H1 (cell line): ENCODE data around the gene RWDD4. TPM values are rescaled to one million over a fixed set of nuclear protein-coding genes. Genes with fewer than 3 reads are reported as not detected.

Experiments
- CTCF ChIA-PET: fragments of 300-600 bp; sonication (Branson Sonifier 250); formaldehyde crosslinking; loops from one replicate; lab custom pipeline; 2021; ENCODE audit not compliant: partially characterized antibody; lab: Charles Lee
- POLR2A ChIA-PET: fragments of 300-600 bp; sonication (Branson Sonifier 250); formaldehyde crosslinking; loops from one replicate; lab custom pipeline; 2021; ENCODE audit warnings: inconsistent platforms; ENCODE audit not compliant: partially characterized antibody; lab: Charles Lee
- DNase-seq, 2 experiments: peaks; one replicate each; pipeline versions ENCODE4 v3.0.0 to v3.0.0-alpha.2; 2010 to 2022; ENCODE audit warnings: low spot score in 2 of 2, low read depth in 1 of 2, mixed read lengths in 1 of 2
- FAIRE-seq: peaks from 2 replicates; lab custom pipeline; 2011; peaks lifted over from hg19 to GRCh38; lab: Jason Lieb, UNC
- H2AFZ ChIP-seq: 2 replicates; pipeline ENCODE4 v1.8.1; 2012; ENCODE audit warnings: low read length, inconsistent platforms
- H2AK5ac ChIP-seq: 2 replicates; pipeline ENCODE4 v1.6.1; 2013; ENCODE audit warnings: low read depth, low read length
- H2BK120ac ChIP-seq: replicated peaks from 2 replicates; pipeline ENCODE3; 2013; ENCODE audit warnings: low read depth, low read length, inconsistent platforms
- H2BK12ac ChIP-seq: 2 replicates; pipeline ENCODE4 v1.6.1; 2013; ENCODE audit warnings: low read depth, low read length
- H2BK15ac ChIP-seq: 2 replicates; pipeline ENCODE4 v1.6.1; 2013; ENCODE audit warnings: low read length
- H2BK20ac ChIP-seq: 2 replicates; pipeline ENCODE4 v1.6.1; 2013; ENCODE audit warnings: low read length
- H2BK5ac ChIP-seq: 2 replicates; pipeline ENCODE4 v1.6.1; 2013; ENCODE audit warnings: low read depth, low read length
- H3K14ac ChIP-seq: 2 replicates; pipeline ENCODE4 v1.6.1; 2013; ENCODE audit warnings: inconsistent platforms; ENCODE audit not compliant: insufficient read length
- H3K18ac ChIP-seq: 2 replicates; pipeline ENCODE4 v1.6.1; 2013; ENCODE audit warnings: low read length; ENCODE audit errors: extremely low read depth
- H3K23ac ChIP-seq: 2 replicates; pipeline ENCODE4 v1.6.1; 2013; ENCODE audit warnings: inconsistent platforms; ENCODE audit not compliant: insufficient read length
- H3K23me2 ChIP-seq: 2 replicates; pipeline ENCODE4 v1.6.1; 2013; ENCODE audit warnings: low read depth, low read length
- H3K27ac ChIP-seq: 2 replicates; pipeline ENCODE4 v1.6.1; 2011; ENCODE audit warnings: low read depth, low read length, inconsistent platforms
- H3K27me3 ChIP-seq, 4 experiments: replicated peaks in 1 of 4; 1 replicate in 1 of 4; 2 replicates in 3 of 4; pipeline versions ENCODE4 v1.6.1 to v1.8.1; 2011 to 2013; ENCODE audit warnings: low read length in 3 of 4, mild to moderate bottlenecking in 3 of 4, inconsistent platforms in 2 of 4, mixed read lengths in 2 of 4, moderate library complexity in 1 of 4; ENCODE audit not compliant: control insufficient read depth in 3 of 4, insufficient read depth in 3 of 4; ENCODE audit errors: extremely low read depth in 1 of 4
- H3K36me3 ChIP-seq, 4 experiments: 2 replicates each; pipeline versions ENCODE4 v1.6.1 to v1.8.1; 2011 to 2013; ENCODE audit warnings: mild to moderate bottlenecking in 4 of 4, low read length in 3 of 4, moderate library complexity in 2 of 4, control low read depth in 1 of 4, inconsistent platforms in 1 of 4; ENCODE audit not compliant: insufficient read depth in 4 of 4, control insufficient read depth in 2 of 4
- H3K4ac ChIP-seq: replicated peaks from 2 replicates; pipeline ENCODE3; 2013; ENCODE audit warnings: low read length, low read depth, mixed read lengths, inconsistent platforms; ENCODE audit not compliant: insufficient read length
- H3K4me1 ChIP-seq, 4 experiments: replicated peaks in 1 of 4; 1 replicate in 1 of 4; 2 replicates in 3 of 4; pipeline versions ENCODE4 v1.6.1 to v1.8.1; 2011 to 2013; ENCODE audit warnings: low read length in 3 of 4, inconsistent platforms in 2 of 4, mixed read lengths in 1 of 4; ENCODE audit not compliant: insufficient read depth in 4 of 4, control insufficient read depth in 3 of 4
- H3K4me2 ChIP-seq, 2 experiments: 2 replicates each; pipeline versions ENCODE4 v1.6.1 to v1.8.1; 2011 to 2013; ENCODE audit warnings: low read depth in 2 of 2, low read length in 2 of 2, control low read depth in 1 of 2, inconsistent platforms in 1 of 2, mild to moderate bottlenecking in 1 of 2; ENCODE audit not compliant: insufficient read depth in 1 of 2
- H3K4me3 ChIP-seq, 4 experiments: fragments of 200-600, 300-600 bp in 1 of 4; sonication (generic), shearing (Covaris generic), sonication (Bioruptor Twin) in 1 of 4; 2 replicates each; pipeline versions ENCODE4 v1.5.1 to v1.8.1; 2011 to 2016; ENCODE audit warnings: low read length in 4 of 4, low read depth in 3 of 4, control low read depth in 2 of 4, inconsistent platforms in 2 of 4, mild to moderate bottlenecking in 2 of 4, mixed read lengths in 1 of 4, moderate library complexity in 1 of 4; ENCODE audit not compliant: insufficient read depth in 2 of 4; ENCODE audit errors: extremely low read depth in 1 of 4
- H3K56ac ChIP-seq: replicated peaks from 2 replicates; pipeline ENCODE3; 2013; ENCODE audit warnings: low read depth, mild to moderate bottlenecking, mixed read lengths, low read length, inconsistent platforms; ENCODE audit not compliant: insufficient read length
- H3K79me1 ChIP-seq: 2 replicates; pipeline ENCODE4 v1.6.1; 2013; ENCODE audit warnings: low read depth, low read length, control low read depth
- H3K79me2 ChIP-seq, 2 experiments: 2 replicates each; pipeline versions ENCODE4 v1.6.1 to v1.8.1; 2012 to 2013; ENCODE audit warnings: low read length in 2 of 2, mild to moderate bottlenecking in 2 of 2, inconsistent platforms in 1 of 2; ENCODE audit not compliant: insufficient read depth in 2 of 2, control insufficient read depth in 1 of 2
- H3K9ac ChIP-seq, 4 experiments: replicated peaks in 1 of 4; 1 replicate in 1 of 4; 2 replicates in 3 of 4; pipeline versions ENCODE4 v1.6.1 to v1.8.1; 2011 to 2013; ENCODE audit warnings: low read depth in 3 of 4, low read length in 3 of 4, control low read depth in 2 of 4, mild to moderate bottlenecking in 2 of 4, moderate library complexity in 2 of 4, inconsistent platforms in 1 of 4; ENCODE audit errors: extremely low read depth in 1 of 4
- H3K9me3 ChIP-seq, 2 experiments: 2 replicates each; pipeline versions ENCODE4 v1.6.1 to v1.8.1; 2012 to 2013; ENCODE audit warnings: mild to moderate bottlenecking in 2 of 2, moderate library complexity in 2 of 2, control low read depth in 1 of 2, inconsistent platforms in 1 of 2, low read depth in 1 of 2, low read length in 1 of 2, mixed read lengths in 1 of 2; ENCODE audit not compliant: insufficient read depth in 2 of 2
- H4K20me1 ChIP-seq, 2 experiments: replicated peaks in 1 of 2; 2 replicates each; pipeline versions ENCODE3 to v1.8.1; 2011 to 2013; ENCODE audit warnings: inconsistent platforms in 2 of 2, low read length in 2 of 2, mild to moderate bottlenecking in 1 of 2; ENCODE audit not compliant: insufficient read depth in 2 of 2, control insufficient read depth in 1 of 2
- H4K5ac ChIP-seq: 2 replicates; pipeline ENCODE4 v1.6.1; 2013; ENCODE audit warnings: low read length, low read depth, mixed read lengths, inconsistent platforms; ENCODE audit not compliant: insufficient read length
- H4K8ac ChIP-seq: 2 replicates; pipeline ENCODE4 v1.8.0; 2013; ENCODE audit warnings: mild to moderate bottlenecking, moderate library complexity, low read length, inconsistent platforms; ENCODE audit not compliant: insufficient read depth; ENCODE audit errors: extremely low read depth
- H4K91ac ChIP-seq: replicated peaks from 2 replicates; pipeline ENCODE3; 2013; ENCODE audit warnings: low read length, mixed read lengths, inconsistent platforms; ENCODE audit not compliant: insufficient read length
- BRCA1 ChIP-seq: IDR thresholded peaks from 2 replicates; pipeline ENCODE4 v1.6.1; 2012; ENCODE audit warnings: low read depth, low read length, improper control_type of control experiment
- CBX5 ChIP-seq: fragments of 300-800, 300-1000 bp; sonication (generic); IDR thresholded peaks from 2 replicates; pipeline ENCODE4 v1.7.1; 2016; ENCODE audit warnings: antibody characterized with exemption, low read length, low read depth
- MAFK ChIP-seq: IDR thresholded peaks from 2 replicates; pipeline ENCODE4 v1.6.1; 2012; ENCODE audit warnings: low read depth, mild to moderate bottlenecking, improper control_type of control experiment, low read length
- NANOG ChIP-seq: IDR thresholded peaks from 2 replicates; pipeline ENCODE4 v1.6.1; 2011; ENCODE audit warnings: low read length, low read depth, mild to moderate bottlenecking, inconsistent platforms; ENCODE audit not compliant: insufficient read depth, poor library complexity, severe bottlenecking
- RNF2 ChIP-seq: fragments of 200-900, 300-1000 bp; sonication (generic); IDR thresholded peaks from 2 replicates; pipeline ENCODE4 v1.7.1; 2016; ENCODE audit warnings: borderline replicate concordance, low read depth, mild to moderate bottlenecking, antibody characterized with exemption, low read length; ENCODE audit not compliant: poor library complexity, severe bottlenecking; ENCODE audit errors: missing control alignments
- WGBS, 2 experiments: shearing (Covaris generic) in 1 of 2; methylation state at CpG; one replicate each; pipeline versions ENCODE4 v1.1.6 to v1.1.7; 2013 to 2015; ENCODE audit warnings: low lambda C conversion rate in 2 of 2, mixed read lengths in 2 of 2, inconsistent platforms in 1 of 2, low coverage in 1 of 2, missing lambda C conversion rate in 1 of 2; ENCODE audit not compliant: insufficient replicate concordance in 2 of 2, insufficient coverage in 1 of 2, insufficient read length in 1 of 2; ENCODE audit errors: extremely low coverage in 1 of 2, missing lambda C conversion rate in 1 of 2; 5-methylcytosine and 5-hydroxymethylcytosine counted together
- polyA plus RNA-seq, 7 experiments: library from polyadenylated mRNA; depleted of rRNA in 3 of 7; stranded (reverse) in 5 of 7; unstranded in 2 of 7; fragments of >200 nt in 5 of 7; fragments of 200-250 nt in 2 of 7; gene quantifications; 1 replicate in 5 of 7; 2 replicates in 1 of 7; 4 replicates in 1 of 7; pipeline versions ENCODE4 v1.2.1 to v1.2.3, GENCODE V29; 2011 to 2013; ENCODE audit warnings: missing spikeins in 2 of 7, mixed read lengths in 2 of 7
- total RNA-seq: library from RNA; stranded (reverse); fragmentation: NEBNext Ultra II Directional; extraction: Animal tissue kit (Norgen Biotek cat#: 25700); gene quantifications from 2 replicates; pipeline ENCODE4 v1.2.1, GENCODE V29; 2021
- TF ChIP-seq, protein P1 (sequence below): IDR thresholded peaks from 2 replicates; pipeline ENCODE4 v1.6.1; 2012; ENCODE audit warnings: low read length, inconsistent platforms

The RWDD4 gene
- total and polyA plus RNA-seq, 2 of the 8 experiments (the other 6 are each of a cell fraction or from before 2014, with no cell fraction given) = 5.4 to 18.9 TPM

DNA sequence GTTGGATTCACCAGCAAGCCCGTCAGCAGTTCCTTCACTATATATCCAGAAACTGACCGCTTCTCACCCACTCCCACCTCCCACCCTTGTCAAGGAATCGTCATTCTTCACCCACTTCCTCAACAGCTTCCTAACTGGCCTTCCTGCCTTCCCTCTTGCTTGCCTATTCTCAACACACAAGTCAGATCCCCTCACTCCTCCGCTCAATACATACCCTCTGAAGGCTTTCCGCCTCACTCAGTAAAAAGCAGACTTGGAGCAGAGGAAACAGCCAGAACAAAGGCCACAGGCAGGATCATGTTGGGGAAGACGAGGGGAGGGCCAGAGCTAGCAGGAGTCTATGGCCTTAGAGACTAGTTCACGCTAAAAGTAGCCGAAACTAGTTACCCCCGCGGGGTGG is 23.7 kb downstream of the RWDD4 start:
- Histone ChIP-seq H3K4ac (no peak overlapping the region), H2BK20ac (0 out of 2 replicates have a peak overlapping the region, but pooled peaks have one; percentile 25), H3K36me3 (no peaks in the 10 kb centered on the region), H3K79me2 (no peaks in the 10 kb centered on the region), H4K91ac (no peak overlapping the region), H3K23me2 (no peaks in the 10 kb centered on the region), H2BK5ac (peak overlapping the region; percentile 79; the same call in 1 of the 2 replicates), H3K79me1 (no peaks in the 10 kb centered on the region), H3K9ac (no peak overlapping the region), H3K23ac (no peak overlapping the region), H3K4me2 (no peak overlapping the region; a peak in 1 of 4 replicates), H3K14ac (no peak overlapping the region), H4K8ac (0 out of 2 replicates have a peak overlapping the region, but pooled peaks have one; percentile 53), H4K5ac (no peak overlapping the region), H2AFZ (peak overlapping the region; percentile 89), H3K27ac (no peak overlapping the region), H3K18ac (peak overlapping the region; percentile 85; the same call in 1 of the 2 replicates), H3K4me3 (no peak overlapping the region), H3K56ac (no peak overlapping the region), H2BK15ac (0 out of 2 replicates have a peak overlapping the region, but pooled peaks have one; percentile 53), H3K4me1 (peaks cover 2 to 9% (median 5%) of the 10 kb centered on the region in 4 experiments; a peak in 6 of 7 replicates), H3K9me3 (no peaks in the 10 kb centered on the region), H2BK12ac (peak overlapping the region; percentile 91), H2BK120ac (no peak overlapping the region), H3K27me3 (no peaks in the 10 kb centered on the region), H4K20me1 (no peaks in the 10 kb centered on the region), H2AK5ac (no peak overlapping the region)
- POLR2A ChIA-PET = interaction anchor here (1.5 kb wide), 1 partner anchor 24 kb away, joined by 3 read pairs; the partner anchor contains the start of gene TRAPPC11
- 71% methylated on average over 10 of the region's 10 CpGs; no CpG with 5 or more reads in 1 of the 2 experiments for WGBS, 2 experiments
- DNase-seq (no peak), FAIRE-seq (no peak)
- TF ChIP-seq RNF2 = no peak
- TF ChIP-seq MAFK = no peak
- TF ChIP-seq NANOG = no peak
- TF ChIP-seq CBX5 = no peak
- TF ChIP-seq BRCA1 = no peak
- TF ChIP-seq, protein P1, sequence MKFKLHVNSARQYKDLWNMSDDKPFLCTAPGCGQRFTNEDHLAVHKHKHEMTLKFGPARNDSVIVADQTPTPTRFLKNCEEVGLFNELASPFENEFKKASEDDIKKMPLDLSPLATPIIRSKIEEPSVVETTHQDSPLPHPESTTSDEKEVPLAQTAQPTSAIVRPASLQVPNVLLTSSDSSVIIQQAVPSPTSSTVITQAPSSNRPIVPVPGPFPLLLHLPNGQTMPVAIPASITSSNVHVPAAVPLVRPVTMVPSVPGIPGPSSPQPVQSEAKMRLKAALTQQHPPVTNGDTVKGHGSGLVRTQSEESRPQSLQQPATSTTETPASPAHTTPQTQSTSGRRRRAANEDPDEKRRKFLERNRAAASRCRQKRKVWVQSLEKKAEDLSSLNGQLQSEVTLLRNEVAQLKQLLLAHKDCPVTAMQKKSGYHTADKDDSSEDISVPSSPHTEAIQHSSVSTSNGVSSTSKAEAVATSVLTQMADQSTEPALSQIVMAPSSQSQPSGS = no peak
- CTCF ChIA-PET = interaction anchor here (0.9 to 2.1 kb wide), 3 partner anchors 9 to 162 kb away, joined by 3 to 5 read pairs (median 3); no protein-coding TSS in a partner anchor
